Endothelial cell of umbilical vein (primary cell): Measurements from ENCODE around the gene ST6GAL2.

Experiments
- EZH2 ChIP-seq: IDR thresholded peaks from 2 replicates; pipeline ENCODE4 v1.6.1; 2012; ENCODE audit warnings: borderline replicate concordance, low read depth, mild to moderate bottlenecking, moderate library complexity, low read length, inconsistent platforms; ENCODE audit not compliant: severe bottlenecking
- POLR2A ChIP-seq: IDR thresholded peaks from 2 replicates; pipeline ENCODE4 v1.6.1; 2012; ENCODE audit warnings: low read depth, mild to moderate bottlenecking, control low read depth, low read length
- POLR2AphosphoS5 ChIP-seq: IDR thresholded peaks from 2 replicates; pipeline ENCODE4 v1.6.1; 2012; ENCODE audit warnings: low read depth, mild to moderate bottlenecking, control low read depth, low read length, moderate library complexity; ENCODE audit not compliant: insufficient read depth
- TF ChIP-seq, protein P1 (sequence below), 2 donors: IDR thresholded peaks; 1 replicate in 1 of 2; 2 replicates in 1 of 2; pipeline ENCODE4 v1.5.1; 2011; ENCODE audit warnings: low read length in 2 of 2, mild to moderate bottlenecking in 2 of 2, moderate library complexity in 2 of 2, control low read depth in 1 of 2, inconsistent platforms in 1 of 2, low read depth in 1 of 2; ENCODE audit not compliant: insufficient read depth in 1 of 2; ENCODE audit errors: extremely low read depth in 1 of 2

DNA sequence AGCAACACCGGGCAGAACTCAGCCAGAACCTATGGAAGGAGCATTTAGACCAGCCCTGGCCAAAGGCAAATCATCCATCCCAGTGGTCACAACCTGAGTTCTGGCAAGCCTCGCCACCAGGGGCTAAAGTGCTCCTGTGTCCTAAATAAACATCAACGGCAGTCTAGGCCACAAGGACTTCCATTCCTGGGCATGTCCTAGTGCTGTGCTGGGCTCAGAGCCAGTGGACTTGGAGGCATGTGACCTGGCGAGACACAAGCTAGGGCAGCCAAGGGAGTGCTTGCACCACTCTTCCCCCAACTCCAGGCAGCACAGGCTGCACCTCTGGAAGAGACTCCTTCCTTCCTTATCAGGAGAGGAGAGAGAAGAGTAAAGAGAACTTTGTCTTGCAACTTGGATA is 69.0 kb downstream of the ST6GAL2 start:
- TF ChIP-seq POLR2AphosphoS5 (no peak), POLR2A (no peak), EZH2 (no peak)
- TF ChIP-seq, protein P1, sequence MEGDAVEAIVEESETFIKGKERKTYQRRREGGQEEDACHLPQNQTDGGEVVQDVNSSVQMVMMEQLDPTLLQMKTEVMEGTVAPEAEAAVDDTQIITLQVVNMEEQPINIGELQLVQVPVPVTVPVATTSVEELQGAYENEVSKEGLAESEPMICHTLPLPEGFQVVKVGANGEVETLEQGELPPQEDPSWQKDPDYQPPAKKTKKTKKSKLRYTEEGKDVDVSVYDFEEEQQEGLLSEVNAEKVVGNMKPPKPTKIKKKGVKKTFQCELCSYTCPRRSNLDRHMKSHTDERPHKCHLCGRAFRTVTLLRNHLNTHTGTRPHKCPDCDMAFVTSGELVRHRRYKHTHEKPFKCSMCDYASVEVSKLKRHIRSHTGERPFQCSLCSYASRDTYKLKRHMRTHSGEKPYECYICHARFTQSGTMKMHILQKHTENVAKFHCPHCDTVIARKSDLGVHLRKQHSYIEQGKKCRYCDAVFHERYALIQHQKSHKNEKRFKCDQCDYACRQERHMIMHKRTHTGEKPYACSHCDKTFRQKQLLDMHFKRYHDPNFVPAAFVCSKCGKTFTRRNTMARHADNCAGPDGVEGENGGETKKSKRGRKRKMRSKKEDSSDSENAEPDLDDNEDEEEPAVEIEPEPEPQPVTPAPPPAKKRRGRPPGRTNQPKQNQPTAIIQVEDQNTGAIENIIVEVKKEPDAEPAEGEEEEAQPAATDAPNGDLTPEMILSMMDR (IDR thresholded peaks at IDR 0.05; ENCODE audit: extremely low read depth in 1 of 2, insufficient read depth in 1 of 2, low read depth in 1 of 2, low read length in 2 of 2), result no peak
